NCI-H1105 treated with DMSO at 0.1 percent for 48 hours (cell line): ENCODE measurements around the gene MPDZ.

Experiments
- DNase-seq: peaks from one replicate; lab custom pipeline; 2025; lab: John Stamatoyannopoulos, UW

The MPDZ gene

DNA sequence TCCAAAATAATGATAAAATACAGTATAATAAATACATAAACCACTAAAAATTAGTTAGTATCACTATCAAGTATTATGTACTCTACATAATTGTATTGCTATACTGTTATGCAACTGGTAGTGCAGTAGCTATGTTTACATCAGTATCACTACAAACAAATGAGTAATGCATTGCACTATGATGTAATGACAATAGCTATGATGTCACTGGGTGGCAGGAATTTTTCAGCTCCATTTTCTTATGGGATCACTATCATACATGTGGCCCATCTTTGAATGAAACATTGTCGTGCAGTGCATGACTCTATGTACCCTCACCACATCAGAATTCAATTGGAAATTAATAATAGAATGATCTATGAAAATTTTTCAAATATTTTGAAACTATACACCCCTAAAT is 201.3 kb downstream of the MPDZ start:
- no peak for DNase-seq

- DNase-seq, result no peak
Measured at GRCh38 chr9:13076616-13077015, 202.9 kb downstream of the MPDZ start.

DNA sequence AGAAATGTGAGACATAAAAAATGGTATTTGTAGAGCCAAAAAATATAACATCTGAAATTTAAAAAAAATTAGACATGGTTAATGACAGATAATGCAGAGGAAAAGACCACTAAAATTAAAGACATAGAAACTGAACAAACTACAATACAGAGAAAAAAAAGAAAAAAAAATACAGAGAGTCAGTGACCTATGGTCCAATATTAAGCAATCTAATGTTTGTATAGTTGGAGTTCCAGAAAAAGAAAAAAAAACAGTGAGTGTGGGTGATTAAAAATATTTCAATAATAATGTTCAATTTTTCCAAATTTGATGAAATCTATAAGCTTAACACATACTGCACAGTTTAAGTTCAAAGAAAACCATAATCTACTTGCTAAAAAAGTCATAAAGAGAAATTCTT is 207.6 kb downstream of the MPDZ start:
- DNase-seq, result no peak

- no peak for DNase-seq
Measured at GRCh38 chr9:13070612-13071595, 208.6 kb downstream of the MPDZ start.

DNA sequence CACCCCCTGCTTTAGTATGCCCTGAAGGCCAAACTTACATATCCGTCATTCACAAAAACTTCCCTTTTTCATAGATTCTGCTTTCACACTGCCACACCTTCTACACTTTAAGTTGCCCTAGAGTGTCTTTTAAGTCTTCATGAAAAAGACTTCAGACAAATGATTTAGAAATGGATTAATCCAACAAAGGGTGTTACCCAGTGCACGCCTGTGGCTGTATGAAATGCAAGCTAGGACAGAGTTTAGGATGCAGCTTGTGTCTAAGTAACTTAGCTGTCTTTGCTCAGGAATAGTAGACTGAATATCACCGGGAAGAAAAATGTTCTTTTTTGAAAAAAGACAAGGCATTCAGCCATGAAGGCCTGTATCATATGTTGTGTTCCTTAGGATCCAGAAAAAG is 210.0 kb downstream of the MPDZ start:
- DNase-seq, result no peak

- no peak for DNase-seq
Measured at GRCh38 chr9:13064676-13065075, 214.8 kb downstream of the MPDZ start.

GRCh38 chr9:13063880-13064459 is 215.5 kb downstream of the MPDZ start:
- DNase-seq, result no peak

DNA sequence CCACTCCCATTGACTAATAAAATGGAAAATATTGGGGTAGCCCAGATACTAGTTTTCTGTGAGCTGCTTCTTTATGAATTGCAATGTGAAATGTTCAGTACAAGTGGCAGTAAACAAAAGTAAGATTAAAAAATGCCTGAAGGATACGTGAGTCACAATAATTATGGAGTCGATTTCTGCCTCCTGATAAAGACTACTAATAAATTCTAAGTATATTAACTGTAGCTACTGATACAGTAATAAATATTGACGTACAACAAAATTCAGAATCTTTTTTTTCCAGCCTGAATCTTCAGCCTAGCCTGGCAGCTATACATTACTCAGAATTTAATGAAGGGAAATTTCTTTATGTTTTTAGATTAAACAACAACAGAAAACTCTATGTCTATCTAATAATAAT is 218.1 kb downstream of the MPDZ start:
- no peak for DNase-seq
